OCI-LY1 (cell line): ENCODE measurements around the gene PLAA.

Experiments
- EZH2 ChIP-seq: fragments of 200-600 bp; sonication (generic), shearing (Covaris generic); IDR thresholded peaks from 2 replicates; pipeline ENCODE4 v1.8.0; 2017; ENCODE audit warnings: borderline replicate concordance, mixed run types, mild to moderate bottlenecking, antibody characterized with exemption, low read length, moderate library complexity, mixed read lengths
- TF ChIP-seq, protein P1 (sequence below): fragments of 200-600 bp; sonication (generic), shearing (Covaris generic); IDR thresholded peaks from 2 replicates; pipeline ENCODE4 v1.5.1; 2017; ENCODE audit warnings: mild to moderate bottlenecking, antibody characterized with exemption, low read length, moderate library complexity, mixed read lengths

DNA sequence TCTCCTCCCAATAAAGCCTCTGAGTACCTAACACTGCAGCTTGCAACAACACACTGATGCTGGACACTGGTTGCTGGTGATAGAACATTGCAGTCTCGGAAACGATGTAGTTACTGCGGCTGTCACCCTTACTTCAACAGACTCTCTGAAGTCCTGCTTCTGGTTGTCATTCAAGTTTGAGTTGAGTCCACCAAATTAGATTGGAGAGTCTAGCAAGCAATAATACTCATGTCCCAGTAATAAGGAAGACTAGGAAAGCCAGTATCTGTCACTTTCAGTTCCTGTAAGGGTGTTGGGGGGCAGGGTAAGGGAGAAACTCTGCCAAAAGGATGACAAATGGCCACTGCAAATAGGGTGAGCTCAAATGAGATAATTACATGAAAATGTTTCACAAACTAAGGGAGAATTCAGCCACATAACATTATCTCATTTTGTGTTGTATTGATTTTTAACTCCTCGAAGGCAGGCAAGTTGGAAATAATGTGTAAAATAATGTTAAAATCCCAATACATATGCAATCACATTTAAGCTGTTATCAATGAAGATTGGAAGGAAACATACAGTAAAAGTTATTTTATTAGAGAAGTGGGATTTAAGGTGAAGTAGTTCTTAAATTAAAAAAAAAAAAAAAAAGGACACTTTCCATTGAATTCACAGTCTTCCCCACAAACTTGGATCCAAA, 8.3 kb upstream of the PLAA start:
- TF ChIP-seq, protein P1, sequence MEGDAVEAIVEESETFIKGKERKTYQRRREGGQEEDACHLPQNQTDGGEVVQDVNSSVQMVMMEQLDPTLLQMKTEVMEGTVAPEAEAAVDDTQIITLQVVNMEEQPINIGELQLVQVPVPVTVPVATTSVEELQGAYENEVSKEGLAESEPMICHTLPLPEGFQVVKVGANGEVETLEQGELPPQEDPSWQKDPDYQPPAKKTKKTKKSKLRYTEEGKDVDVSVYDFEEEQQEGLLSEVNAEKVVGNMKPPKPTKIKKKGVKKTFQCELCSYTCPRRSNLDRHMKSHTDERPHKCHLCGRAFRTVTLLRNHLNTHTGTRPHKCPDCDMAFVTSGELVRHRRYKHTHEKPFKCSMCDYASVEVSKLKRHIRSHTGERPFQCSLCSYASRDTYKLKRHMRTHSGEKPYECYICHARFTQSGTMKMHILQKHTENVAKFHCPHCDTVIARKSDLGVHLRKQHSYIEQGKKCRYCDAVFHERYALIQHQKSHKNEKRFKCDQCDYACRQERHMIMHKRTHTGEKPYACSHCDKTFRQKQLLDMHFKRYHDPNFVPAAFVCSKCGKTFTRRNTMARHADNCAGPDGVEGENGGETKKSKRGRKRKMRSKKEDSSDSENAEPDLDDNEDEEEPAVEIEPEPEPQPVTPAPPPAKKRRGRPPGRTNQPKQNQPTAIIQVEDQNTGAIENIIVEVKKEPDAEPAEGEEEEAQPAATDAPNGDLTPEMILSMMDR: no peak
- TF ChIP-seq EZH2: no peak
